ENCODE data around the gene EVPL. TPM values are rescaled to one million over a fixed set of nuclear protein-coding genes. Genes with fewer than 3 reads are reported as not detected.

EVPL gene
- total RNA-seq, 1 experiment from 2014 or later, result 58.0 TPM

- H4K20me1 ChIP-seq (ENCODE audit: insufficient read depth), result no peaks in the 10 kb centered on the region
- peaks cover 35 to 36% of the 10 kb centered on the region in 2 experiments for H3K36me3 ChIP-seq (ENCODE audit: control insufficient read depth in 1 of 2, insufficient read depth in 2 of 2, low read length in 2 of 2)
- no peaks in the 10 kb centered on the region for H3K9me2 ChIP-seq (ENCODE audit: insufficient read depth)
- H3K9me3 ChIP-seq (ENCODE audit: control insufficient read depth in 1 of 2, insufficient read depth in 1 of 2, low read depth in 1 of 2, low read length in 2 of 2), result no peaks in the 10 kb centered on the region
- no peak overlapping the region for H3K4me3 ChIP-seq (replicated peaks in 1 of 2; ENCODE audit: low read depth in 1 of 2, low read length in 2 of 2)
- H3K79me2 ChIP-seq (ENCODE audit: insufficient read depth, low read length), result no peaks in the 10 kb centered on the region
- no peak overlapping the region for H3K9ac ChIP-seq (ENCODE audit: low read length)
- no peak overlapping the region for H3K4me2 ChIP-seq (ENCODE audit: low read length)
- ATAC-seq (no peak), DNase-seq (ENCODE audit: low read depth, low spot score) (no peak)
- peaks cover 0 to 3% of the 10 kb centered on the region in 2 experiments; a peak in 1 of 4 replicates for H3K4me1 ChIP-seq (ENCODE audit: control insufficient read depth in 1 of 2, insufficient read depth in 2 of 2, low read length in 2 of 2)
- intact Hi-C loops (cut with micrococcal nuclease), result no loop called here
- BruUV-seq (replicated peaks), result no TSS peak
- RAD21 ChIA-PET (ENCODE audit: low non-redundant PET in 1 of 2, low total read pairs in 2 of 2, uncharacterized antibody in 2 of 2, unreplicated experiment in 2 of 2), result no interaction called here
- no peak overlapping the region for H2AFZ ChIP-seq (ENCODE audit: low read depth, low read length, poor library complexity, severe bottlenecking)
- CTCF ChIA-PET, result interaction anchor here (1.4 to 1.5 kb wide), 2 partner anchors 13 to 261 kb away, joined by 5 to 7 read pairs; no protein-coding TSS in a partner anchor
- TF ChIP-seq JUND (IDR thresholded peaks at IDR 0.05) (no peak), FOSL1 (IDR thresholded peaks at IDR 0.05; ENCODE audit: low read depth) (no peak), POLR2A (IDR thresholded peaks at IDR 0.05; ENCODE audit: borderline replicate concordance, extremely low read depth, insufficient read depth, insufficient read length) (no peak), SIN3A (IDR thresholded peaks at IDR 0.05; ENCODE audit: low read depth) (no peak), CEBPB (IDR thresholded peaks at IDR 0.05; ENCODE audit: low read depth) (no peak), ZFX (IDR thresholded peaks at IDR 0.05) (no peak), EGR1 (IDR thresholded peaks at IDR 0.05; ENCODE audit: low read depth) (no peak), SRF (IDR thresholded peaks at IDR 0.05; ENCODE audit: low read depth) (no peak), ZNF274 (IDR thresholded peaks at IDR 0.05; ENCODE audit: low read depth, low read length) (no peak), ZBTB33 (IDR thresholded peaks at IDR 0.05; ENCODE audit: extremely low read depth, insufficient replicate concordance, low read length) (no peak), POLR2AphosphoS5 (IDR thresholded peaks at IDR 0.05; ENCODE audit: low read depth, low read length) (no peak), ELF1 (IDR thresholded peaks at IDR 0.05; ENCODE audit: borderline replicate concordance, low read depth) (no peak), MAX (IDR thresholded peaks at IDR 0.05) (no peak), EZH2 (IDR thresholded peaks at IDR 0.05) (no peak), REST (IDR thresholded peaks at IDR 0.05; ENCODE audit: low read depth) (no peak), SP1 (IDR thresholded peaks at IDR 0.05; ENCODE audit: low read depth) (no peak), CBX3 (IDR thresholded peaks at IDR 0.05; ENCODE audit: low read depth) (no peak), EZH2phosphoT487 (IDR thresholded peaks at IDR 0.05; ENCODE audit: borderline replicate concordance) (no peak), ATF3 (IDR thresholded peaks at IDR 0.05) (no peak)
- H3K27me3 ChIP-seq (ENCODE audit: insufficient read depth, low read length), result no peaks in the 10 kb centered on the region
- POLR2A ChIA-PET, result no interaction called here
- H3K27ac ChIP-seq (ENCODE audit: low read depth, low read length), result no peak overlapping the region
Observed at GRCh38 chr17:76018801-76019200, 8.3 kb downstream of the EVPL start.
